Dendritic cell treated with granulocyte-macrophage colony-stimulating factor and Interleukin-4, amounts not matched to agents 40 ng/mL and 50 ng/mL, for 4 days (primary cell): Measurements from ENCODE around the gene NFYC.
A peak's percentile ranks its signal among the peaks of the same experiment; 100 is the strongest.

Experiments used
- H3K27ac Mint-ChIP-seq: one replicate; pipeline ENCODE4 v1.8.0; 2022; ENCODE audit warnings: mild to moderate bottlenecking, mixed read lengths
- H3K27me3 Mint-ChIP-seq: one replicate; pipeline ENCODE4 v1.8.0; 2022; ENCODE audit warnings: mild to moderate bottlenecking, mixed read lengths
- H3K36me3 Mint-ChIP-seq: one replicate; pipeline ENCODE4 v1.8.0; 2022; ENCODE audit warnings: low read depth, mixed read lengths
- H3K4me1 Mint-ChIP-seq: one replicate; pipeline ENCODE4 v1.8.0; 2022; ENCODE audit warnings: low read depth, mixed read lengths
- H3K4me3 Mint-ChIP-seq: one replicate; pipeline ENCODE4 v1.8.0; 2022; ENCODE audit warnings: mild to moderate bottlenecking, moderate library complexity, mixed read lengths
- H3K9me3 Mint-ChIP-seq: one replicate; pipeline ENCODE4 v1.8.0; 2022; ENCODE audit warnings: mixed read lengths
- intact Hi-C: fragments of 100-400 bp; cut with micrococcal nuclease; formaldehyde crosslinking; loops from one replicate; pipeline ENCODE4 v1.15.0; 2022

Gene NFYC

GRCh38 chr1:40796939-40797667 is 105.6 kb downstream of the NFYC start:
- Mint-ChIP-seq H3K27me3 (peaks cover 30% of the 10 kb centered on the region), H3K36me3 (no peaks in the 10 kb centered on the region), H3K9me3 (no peaks in the 10 kb centered on the region), H3K4me1 (peaks cover 36% of the 10 kb centered on the region), H3K4me3 (no peak overlapping the region), H3K27ac (peak overlapping the region; percentile 0)
- intact Hi-C loops: no loop called here

GRCh38 chr1:40797668-40798010 is 106.1 kb downstream of the NFYC start:
- Mint-ChIP-seq H3K4me3 (no peak overlapping the region), H3K36me3 (no peaks in the 10 kb centered on the region), H3K27ac (peak overlapping the region; percentile 0)

GRCh38 chr1:40798366-40799281 is 107.1 kb downstream of the NFYC start:
- intact Hi-C loops: no loop called here
- peak overlapping the region; percentile 31 for H3K27ac Mint-ChIP-seq
- H3K4me1 Mint-ChIP-seq: peaks cover 46% of the 10 kb centered on the region
- peaks cover 31% of the 10 kb centered on the region for H3K27me3 Mint-ChIP-seq
- H3K9me3 Mint-ChIP-seq: no peaks in the 10 kb centered on the region
- H3K36me3 Mint-ChIP-seq: no peaks in the 10 kb centered on the region
- no peak overlapping the region for H3K4me3 Mint-ChIP-seq

More at GRCh38 chr1:40797668-40798010, 106.1 kb downstream of the NFYC start:
- intact Hi-C loops: no loop called here
- Mint-ChIP-seq H3K9me3 (no peaks in the 10 kb centered on the region), H3K4me1 (peaks cover 38% of the 10 kb centered on the region), H3K27me3 (peaks cover 31% of the 10 kb centered on the region)

- H3K36me3 Mint-ChIP-seq: no peaks in the 10 kb centered on the region
- peaks cover 49% of the 10 kb centered on the region for H3K4me1 Mint-ChIP-seq
- H3K4me3 Mint-ChIP-seq: no peak overlapping the region
- H3K27ac Mint-ChIP-seq: peak overlapping the region; percentile 31
- no peaks in the 10 kb centered on the region for H3K9me3 Mint-ChIP-seq
- intact Hi-C loops: no loop called here
- H3K27me3 Mint-ChIP-seq: peaks cover 28% of the 10 kb centered on the region
Measured at GRCh38 chr1:40799351-40799867, 107.9 kb downstream of the NFYC start.

GRCh38 chr1:40801742-40802077 is 110.2 kb downstream of the NFYC start:
- Mint-ChIP-seq H3K9me3 (no peaks in the 10 kb centered on the region), H3K36me3 (no peaks in the 10 kb centered on the region), H3K4me1 (peaks cover 49% of the 10 kb centered on the region), H3K27me3 (peaks cover 41% of the 10 kb centered on the region), H3K27ac (no peak overlapping the region), H3K4me3 (peak overlapping the region; percentile 68)
- intact Hi-C loops: loop anchor here (5.0 kb wide), 1 partner anchor 61 kb away; the partner anchor contains the start of gene CITED4

GRCh38 chr1:40802078-40802741 is 110.7 kb downstream of the NFYC start:
- H3K4me3 Mint-ChIP-seq: peak overlapping the region; percentile 68
- no peaks in the 10 kb centered on the region for H3K9me3 Mint-ChIP-seq
- intact Hi-C loops: loop anchor here (5.0 kb wide), 1 partner anchor 60 kb away; the partner anchor contains the start of gene CITED4
- H3K4me1 Mint-ChIP-seq: peaks cover 45% of the 10 kb centered on the region
- H3K27me3 Mint-ChIP-seq: peaks cover 39% of the 10 kb centered on the region
- H3K36me3 Mint-ChIP-seq: no peaks in the 10 kb centered on the region
- H3K27ac Mint-ChIP-seq: peak overlapping the region; percentile 56

GRCh38 chr1:40802742-40803113 is 111.2 kb downstream of the NFYC start:
- peak overlapping the region; percentile 56 for H3K27ac Mint-ChIP-seq

GRCh38 chr1:40803447-40803846 is 111.9 kb downstream of the NFYC start:
- no peak overlapping the region for H3K4me3 Mint-ChIP-seq
- H3K36me3 Mint-ChIP-seq: no peaks in the 10 kb centered on the region
- H3K4me1 Mint-ChIP-seq: peaks cover 41% of the 10 kb centered on the region
- peaks cover 37% of the 10 kb centered on the region for H3K27me3 Mint-ChIP-seq
- H3K27ac Mint-ChIP-seq: peak overlapping the region; percentile 58
- intact Hi-C loops: loop anchor here (5.0 kb wide), 1 partner anchor 59 kb away; the partner anchor contains the start of gene CITED4
- peaks cover 2% of the 10 kb centered on the region for H3K9me3 Mint-ChIP-seq

More at GRCh38 chr1:40802742-40803113, 111.2 kb downstream of the NFYC start:
- intact Hi-C loops: loop anchor here (5.0 kb wide), 1 partner anchor 60 kb away; the partner anchor contains the start of gene CITED4
- H3K36me3 Mint-ChIP-seq: no peaks in the 10 kb centered on the region
- peaks cover 37% of the 10 kb centered on the region for H3K27me3 Mint-ChIP-seq
- peaks cover 41% of the 10 kb centered on the region for H3K4me1 Mint-ChIP-seq
- H3K9me3 Mint-ChIP-seq: no peaks in the 10 kb centered on the region
- H3K4me3 Mint-ChIP-seq: peak overlapping the region; percentile 40

- H3K27me3 Mint-ChIP-seq: peaks cover 39% of the 10 kb centered on the region
- peak overlapping the region; percentile 58 for H3K27ac Mint-ChIP-seq
- intact Hi-C loops: loop anchor here (5.0 kb wide), 1 partner anchor 58 kb away; the partner anchor contains the start of gene CITED4
Measured at GRCh38 chr1:40803902-40804301, 112.4 kb downstream of the NFYC start.

GRCh38 chr1:40806240-40806639 is 114.7 kb downstream of the NFYC start:
- Mint-ChIP-seq H3K27ac (no peak overlapping the region), H3K9me3 (peaks cover 10% of the 10 kb centered on the region), H3K4me3 (no peak overlapping the region), H3K27me3 (peaks cover 28% of the 10 kb centered on the region), H3K4me1 (peaks cover 53% of the 10 kb centered on the region), H3K36me3 (no peaks in the 10 kb centered on the region)
- intact Hi-C loops: no loop called here

More at GRCh38 chr1:40803902-40804301, 112.4 kb downstream of the NFYC start:
- H3K36me3 Mint-ChIP-seq: no peaks in the 10 kb centered on the region
- peaks cover 7% of the 10 kb centered on the region for H3K9me3 Mint-ChIP-seq
- H3K4me1 Mint-ChIP-seq: peaks cover 42% of the 10 kb centered on the region
- H3K4me3 Mint-ChIP-seq: no peak overlapping the region

GRCh38 chr1:40806731-40807695 is 115.5 kb downstream of the NFYC start:
- Mint-ChIP-seq H3K4me1 (peaks cover 45% of the 10 kb centered on the region), H3K9me3 (peaks cover 10% of the 10 kb centered on the region), H3K36me3 (no peaks in the 10 kb centered on the region), H3K27ac (peak overlapping the region; percentile 81), H3K4me3 (no peak overlapping the region), H3K27me3 (peaks cover 27% of the 10 kb centered on the region)
- intact Hi-C loops: no loop called here

- H3K9me3 Mint-ChIP-seq: peaks cover 10% of the 10 kb centered on the region
- peak overlapping the region; percentile 81 for H3K27ac Mint-ChIP-seq
- H3K27me3 Mint-ChIP-seq: peaks cover 33% of the 10 kb centered on the region
- intact Hi-C loops: no loop called here
- H3K36me3 Mint-ChIP-seq: no peaks in the 10 kb centered on the region
- H3K4me3 Mint-ChIP-seq: no peak overlapping the region
- peaks cover 40% of the 10 kb centered on the region for H3K4me1 Mint-ChIP-seq
Measured at GRCh38 chr1:40808002-40808401, 116.5 kb downstream of the NFYC start.
